GM23338 (cell line): ENCODE measurements around the gene ASPG. TPM values are rescaled to one million over a fixed set of nuclear protein-coding genes. Genes with fewer than 3 reads are reported as not detected.

Experiments used
- ATAC-seq: fragments of 200-7000 bp; cut with Tn5 transposase; 3 replicates; pipeline ENCODE4 v1.9.1; 2020
- DNase-seq: peaks from one replicate; pipeline ENCODE4 v3.0.0-alpha.2; 2015; ENCODE audit warnings: low spot score
- H2AFZ ChIP-seq: fragments of 200-600 bp; sonication (generic); 2 replicates; pipeline ENCODE4 v1.8.0; 2016; ENCODE audit warnings: antibody characterized with exemption, mild to moderate bottlenecking, moderate library complexity
- H3F3A ChIP-seq: fragments of 200-600 bp; sonication (generic); replicated peaks from 2 replicates; pipeline ENCODE4 v1.8.0; 2017; ENCODE audit warnings: antibody characterized with exemption, mixed run types, low read depth
- H3K27ac ChIP-seq: fragments of 200-600 bp; sonication (generic); 2 replicates; pipeline ENCODE4 v1.6.1; 2016; ENCODE audit warnings: low read depth
- H3K27me3 ChIP-seq: fragments of 200-600 bp; sonication (generic); 2 replicates; pipeline ENCODE4 v1.8.0; 2016; ENCODE audit warnings: mild to moderate bottlenecking, mixed run types, moderate library complexity; ENCODE audit not compliant: insufficient read depth
- H3K36me3 ChIP-seq: fragments of 200-600 bp; sonication (generic); 2 replicates; pipeline ENCODE4 v1.8.0; 2016; ENCODE audit warnings: mild to moderate bottlenecking; ENCODE audit not compliant: insufficient read depth
- H3K4me1 ChIP-seq: fragments of 200-600 bp; sonication (generic); 2 replicates; pipeline ENCODE4 v1.8.0; 2016; ENCODE audit warnings: mild to moderate bottlenecking, moderate library complexity; ENCODE audit not compliant: insufficient read depth
- H3K4me2 ChIP-seq: fragments of 200-600 bp; sonication (generic); 2 replicates; pipeline ENCODE4 v1.7.1; 2017; ENCODE audit warnings: mixed run types
- H3K4me3 ChIP-seq: fragments of 200-600 bp; sonication (generic); 2 replicates; pipeline ENCODE4 v1.6.1; 2016; ENCODE audit warnings: mixed run types
- H3K79me2 ChIP-seq: fragments of 200-600 bp; sonication (generic); replicated peaks from 2 replicates; pipeline ENCODE4 v1.8.0; 2017; ENCODE audit warnings: mild to moderate bottlenecking; ENCODE audit not compliant: insufficient read depth
- H3K9me2 ChIP-seq: fragments of 200-600 bp; sonication (generic); 2 replicates; pipeline ENCODE4 v1.8.0; 2017; ENCODE audit not compliant: insufficient read depth
- H4K20me1 ChIP-seq: fragments of 200-600 bp; sonication (generic); replicated peaks from 2 replicates; pipeline ENCODE4 v1.8.0; 2017; ENCODE audit warnings: mild to moderate bottlenecking; ENCODE audit not compliant: insufficient read depth
- H3K27ac Mint-ChIP-seq: 2 replicates; pipeline ENCODE4 v1.8.0; 2020; ENCODE audit warnings: inconsistent platforms, mild to moderate bottlenecking, moderate library complexity, mixed read lengths
- H3K27me3 Mint-ChIP-seq: 3 replicates; pipeline ENCODE4 v1.8.0; 2022; ENCODE audit warnings: low read depth, mild to moderate bottlenecking, moderate library complexity, mixed read lengths, inconsistent platforms; ENCODE audit not compliant: insufficient read depth, poor library complexity
- H3K36me3 Mint-ChIP-seq: 3 replicates; pipeline ENCODE4 v1.8.0; 2021; ENCODE audit warnings: low read depth, mild to moderate bottlenecking, inconsistent platforms, moderate library complexity, mixed read lengths
- H3K4me1 Mint-ChIP-seq: 3 replicates; pipeline ENCODE4 v1.8.0; 2020; ENCODE audit warnings: mild to moderate bottlenecking, inconsistent platforms, mixed read lengths
- H3K4me3 Mint-ChIP-seq: 3 replicates; pipeline ENCODE4 v1.8.0; 2021; ENCODE audit warnings: moderate library complexity, mild to moderate bottlenecking, inconsistent platforms, mixed read lengths
- H3K9me3 Mint-ChIP-seq: 3 replicates; pipeline ENCODE4 v1.8.0; 2020; ENCODE audit warnings: moderate library complexity, mild to moderate bottlenecking, inconsistent platforms, mixed read lengths
- CREB1 ChIP-seq: fragments of 250-450 bp; sonication (Bioruptor Pico); IDR thresholded peaks from 2 replicates; pipeline ENCODE4 v1.5.0; 2020; ENCODE audit warnings: low read depth, mild to moderate bottlenecking, moderate library complexity
- EZH2 ChIP-seq: fragments of 200-600 bp; sonication (generic); IDR thresholded peaks from one replicate; pipeline ENCODE4 v1.8.0; 2017; ENCODE audit warnings: antibody characterized with exemption, mild to moderate bottlenecking, low read depth; ENCODE audit not compliant: unreplicated experiment
- NANOG ChIP-seq: IDR thresholded peaks from 2 replicates; pipeline ENCODE4 v1.6.1; 2016; ENCODE audit warnings: antibody characterized with exemption, borderline replicate concordance
- POLR2AphosphoS5 ChIP-seq: IDR thresholded peaks from 2 replicates; pipeline ENCODE4 v1.6.1; 2016; ENCODE audit warnings: antibody characterized with exemption, low read depth
- STAT1 ChIP-seq: IDR thresholded peaks from one replicate; pipeline ENCODE4 v1.6.1; 2016; ENCODE audit warnings: antibody characterized with exemption; ENCODE audit not compliant: unreplicated experiment
- ZNF331 ChIP-seq: fragments of 250-450 bp; sonication (Bioruptor Pico); IDR thresholded peaks from 2 replicates; pipeline ENCODE4 v1.5.0; 2020; ENCODE audit warnings: low read depth, mild to moderate bottlenecking, moderate library complexity
- polyA plus RNA-seq: library from polyadenylated mRNA; unstranded; fragments of >200 nt; fragmentation: Nextera tagmentation; extraction: Ambion mirVana; gene quantifications from 2 replicates; pipeline ENCODE4 v1.2.1, GENCODE V29; 2016
- total RNA-seq: library from RNA; depleted of rRNA; stranded (reverse); fragments of >200 nt; shearing (Covaris generic); gene quantifications from 2 replicates; pipeline ENCODE4 v1.2.3, GENCODE V29; 2014
- TF ChIP-seq, protein P1 (sequence below), 2 experiments: fragments of 200-600 bp in 1 of 2; sonication (generic) in 1 of 2; conservative IDR thresholded peaks; 2 replicates each; pipeline versions ENCODE4 v1.5.1 to v1.6.1; 2016 to 2017; ENCODE audit warnings: antibody characterized with exemption in 2 of 2, low read depth in 2 of 2, mild to moderate bottlenecking in 2 of 2, moderate library complexity in 1 of 2

ASPG gene
- total and polyA plus RNA-seq, 2 experiments from 2014 or later = 0.61 to 6.2 TPM

DNA sequence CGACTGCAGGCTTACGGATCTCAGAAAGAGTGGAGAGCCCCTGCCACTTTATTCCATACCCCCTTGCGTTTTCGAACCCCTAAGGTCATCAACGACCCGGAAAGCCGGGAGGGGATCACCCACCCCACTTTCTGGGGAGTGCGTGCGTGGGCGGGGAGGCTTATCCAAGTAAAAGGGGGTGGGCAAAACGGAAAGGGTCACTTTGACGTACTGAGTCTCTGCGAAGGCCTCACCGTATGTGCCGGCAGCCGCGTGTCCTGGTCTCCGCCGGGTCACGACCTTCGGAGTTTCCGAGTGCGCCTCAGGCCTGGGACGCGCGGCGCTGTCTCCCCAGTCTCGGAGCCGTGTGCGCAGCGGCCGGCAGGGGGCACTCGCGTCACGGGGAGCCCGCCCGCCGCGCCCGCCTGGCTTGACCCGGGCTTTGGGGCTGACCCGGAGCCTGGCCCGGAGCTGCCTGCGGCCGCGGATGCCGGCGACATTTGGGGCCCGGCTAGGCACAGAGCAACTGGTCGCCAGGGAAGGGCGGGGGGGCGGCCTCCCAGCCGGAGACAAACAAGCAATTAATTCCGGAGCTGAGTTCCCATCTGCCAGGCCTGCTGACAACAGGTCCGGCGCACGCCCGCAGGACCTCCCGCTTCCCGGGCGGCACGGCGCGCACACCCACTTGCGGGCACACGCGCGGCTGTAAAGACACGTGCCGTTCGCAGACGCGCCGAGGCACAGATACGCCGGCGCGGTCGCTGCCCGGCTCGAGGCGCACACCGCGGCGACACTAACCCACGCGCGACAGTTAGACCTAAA is 52.0 kb downstream of the ASPG start:
- Mint-ChIP-seq H3K4me3 (peak overlapping the region; percentile 68), H3K36me3 (no peaks in the 10 kb centered on the region), H3K4me1 (peaks cover 22% of the 10 kb centered on the region; the same call in 2 of the 3 replicates), H3K9me3 (no peaks in the 10 kb centered on the region), H3K27ac (no peak overlapping the region), H3K27me3 (peaks cover 33% of the 10 kb centered on the region)
- TF ChIP-seq STAT1 = no peak
- peak; percentile 9 for TF ChIP-seq EZH2
- TF ChIP-seq, protein P1, sequence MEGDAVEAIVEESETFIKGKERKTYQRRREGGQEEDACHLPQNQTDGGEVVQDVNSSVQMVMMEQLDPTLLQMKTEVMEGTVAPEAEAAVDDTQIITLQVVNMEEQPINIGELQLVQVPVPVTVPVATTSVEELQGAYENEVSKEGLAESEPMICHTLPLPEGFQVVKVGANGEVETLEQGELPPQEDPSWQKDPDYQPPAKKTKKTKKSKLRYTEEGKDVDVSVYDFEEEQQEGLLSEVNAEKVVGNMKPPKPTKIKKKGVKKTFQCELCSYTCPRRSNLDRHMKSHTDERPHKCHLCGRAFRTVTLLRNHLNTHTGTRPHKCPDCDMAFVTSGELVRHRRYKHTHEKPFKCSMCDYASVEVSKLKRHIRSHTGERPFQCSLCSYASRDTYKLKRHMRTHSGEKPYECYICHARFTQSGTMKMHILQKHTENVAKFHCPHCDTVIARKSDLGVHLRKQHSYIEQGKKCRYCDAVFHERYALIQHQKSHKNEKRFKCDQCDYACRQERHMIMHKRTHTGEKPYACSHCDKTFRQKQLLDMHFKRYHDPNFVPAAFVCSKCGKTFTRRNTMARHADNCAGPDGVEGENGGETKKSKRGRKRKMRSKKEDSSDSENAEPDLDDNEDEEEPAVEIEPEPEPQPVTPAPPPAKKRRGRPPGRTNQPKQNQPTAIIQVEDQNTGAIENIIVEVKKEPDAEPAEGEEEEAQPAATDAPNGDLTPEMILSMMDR (conservative IDR thresholded peaks at IDR 0.05; ENCODE audit: low read depth in 2 of 2) = peak; percentile 56 to 90
- 0 out of 2 replicates have a peak, but pooled peaks have one; percentile 40 for TF ChIP-seq CREB1 (CRISPR knock-in tag)
- DNase-seq (peak; percentile 81), ATAC-seq (peak; percentile 58)
- Histone ChIP-seq H2AFZ (peak overlapping the region; percentile 81; the same call in 1 of the 2 replicates), H3K4me2 (peak overlapping the region; percentile 90), H3K79me2 (peaks cover 31% of the 10 kb centered on the region), H3K4me3 (peak overlapping the region; percentile 71), H4K20me1 (no peaks in the 10 kb centered on the region), H3K36me3 (no peaks in the 10 kb centered on the region), H3K9me2 (no peaks in the 10 kb centered on the region), H3F3A (no peaks in the 10 kb centered on the region), H3K27me3 (peaks cover 27% of the 10 kb centered on the region), H3K27ac (no peak overlapping the region), H3K4me1 (peaks cover 12% of the 10 kb centered on the region)

DNA sequence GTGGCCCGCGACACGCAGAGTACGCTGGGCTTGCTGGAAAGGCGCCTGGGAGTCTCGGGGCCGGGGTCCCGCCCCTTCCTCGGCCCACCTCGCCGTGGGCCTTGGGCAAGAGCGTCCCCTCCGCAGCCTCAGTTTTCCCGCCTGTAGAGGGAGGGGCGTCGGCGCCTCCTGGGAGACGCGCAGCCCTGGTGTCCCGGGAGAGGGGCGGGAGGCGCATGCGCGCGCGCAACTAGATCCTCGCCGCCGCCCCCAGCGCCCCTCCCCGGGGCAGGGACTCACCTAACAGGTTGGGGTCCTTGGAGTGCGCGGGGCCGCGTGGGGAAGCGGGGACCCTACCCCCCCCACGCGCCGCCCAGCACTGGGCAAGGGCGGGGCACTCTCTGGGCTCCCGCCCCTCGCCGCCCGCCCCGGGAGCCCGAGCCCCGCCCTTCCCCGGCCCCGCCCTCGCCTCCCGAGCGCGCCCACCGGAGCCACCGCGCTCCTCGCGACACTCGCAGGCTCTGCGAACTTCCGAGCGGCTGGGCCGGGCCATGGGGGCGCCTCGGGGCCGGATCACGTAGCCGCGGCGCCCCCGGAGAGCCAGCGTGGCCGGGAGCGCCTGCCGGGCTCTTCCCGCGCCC is 52.7 kb downstream of the ASPG start, which contains the start of gene KIF26A:
KIF26A (plus strand) TSS at position 490 of the 620 bp plus-strand sequence. CDS start 136 bp downstream, outside the sequence.
- no peaks in the 10 kb centered on the region for H3K36me3 Mint-ChIP-seq
- no peak within 1 kb of the TSS for H3K27ac Mint-ChIP-seq
- Histone ChIP-seq H3K27me3 (peaks cover 27% of the 10 kb centered on the region), H3F3A (no peaks in the 10 kb centered on the region), H3K4me1 (peaks cover 12% of the 10 kb centered on the region), H2AFZ (peak within 1 kb of the TSS; percentile 81; the same call in 1 of the 2 replicates), H4K20me1 (peaks cover 4% of the 10 kb centered on the region), H3K9me2 (no peaks in the 10 kb centered on the region), H3K36me3 (no peaks in the 10 kb centered on the region), H3K4me3 (peak within 1 kb of the TSS; percentile 71), H3K4me2 (peak within 1 kb of the TSS; percentile 90), H3K79me2 (peaks cover 38% of the 10 kb centered on the region), H3K27ac (no peak within 1 kb of the TSS)
- TF ChIP-seq NANOG (no peak), POLR2AphosphoS5 (peak; percentile 36; the same call in 1 of the 2 replicates), ZNF331 (no peak)
- H3K4me1 Mint-ChIP-seq = peaks cover 25% of the 10 kb centered on the region; the same call in 2 of the 3 replicates
- H3K4me3 Mint-ChIP-seq = peak within 1 kb of the TSS; percentile 72
- DNase-seq (peak; percentile 75), ATAC-seq (peak; percentile 42)
- no peaks in the 10 kb centered on the region for H3K9me3 Mint-ChIP-seq
- H3K27me3 Mint-ChIP-seq = peaks cover 32% of the 10 kb centered on the region
